ENCODE data around the gene LIMS2.

Gene LIMS2

GRCh38 chr2:127659408-127660290, 15.7 kb downstream of the LIMS2 start:
- ATAC-seq = no peak
- TF ChIP-seq OSR1 (CRISPR knock-in tag; IDR thresholded peaks at IDR 0.05) (no peak), PPARA (CRISPR knock-in tag; IDR thresholded peaks at IDR 0.05; ENCODE audit: borderline replicate concordance) (no peak), PATZ1 (CRISPR knock-in tag; IDR thresholded peaks at IDR 0.05; ENCODE audit: borderline replicate concordance) (no peak), SNAI2 (CRISPR knock-in tag; IDR thresholded peaks at IDR 0.05) (no peak), ZFP3 (CRISPR knock-in tag; IDR thresholded peaks at IDR 0.05) (no peak), ZNF70 (CRISPR knock-in tag; IDR thresholded peaks at IDR 0.05) (no peak), ZNF565 (CRISPR knock-in tag; conservative IDR thresholded peaks at IDR 0.05; ENCODE audit: low read depth) (no peak), TCF4 (CRISPR knock-in tag; IDR thresholded peaks at IDR 0.05; ENCODE audit: borderline replicate concordance) (no peak), ARNTL (CRISPR knock-in tag; IDR thresholded peaks at IDR 0.05; ENCODE audit: borderline replicate concordance, low read depth) (no peak)
- TF ChIP-seq, protein P1, sequence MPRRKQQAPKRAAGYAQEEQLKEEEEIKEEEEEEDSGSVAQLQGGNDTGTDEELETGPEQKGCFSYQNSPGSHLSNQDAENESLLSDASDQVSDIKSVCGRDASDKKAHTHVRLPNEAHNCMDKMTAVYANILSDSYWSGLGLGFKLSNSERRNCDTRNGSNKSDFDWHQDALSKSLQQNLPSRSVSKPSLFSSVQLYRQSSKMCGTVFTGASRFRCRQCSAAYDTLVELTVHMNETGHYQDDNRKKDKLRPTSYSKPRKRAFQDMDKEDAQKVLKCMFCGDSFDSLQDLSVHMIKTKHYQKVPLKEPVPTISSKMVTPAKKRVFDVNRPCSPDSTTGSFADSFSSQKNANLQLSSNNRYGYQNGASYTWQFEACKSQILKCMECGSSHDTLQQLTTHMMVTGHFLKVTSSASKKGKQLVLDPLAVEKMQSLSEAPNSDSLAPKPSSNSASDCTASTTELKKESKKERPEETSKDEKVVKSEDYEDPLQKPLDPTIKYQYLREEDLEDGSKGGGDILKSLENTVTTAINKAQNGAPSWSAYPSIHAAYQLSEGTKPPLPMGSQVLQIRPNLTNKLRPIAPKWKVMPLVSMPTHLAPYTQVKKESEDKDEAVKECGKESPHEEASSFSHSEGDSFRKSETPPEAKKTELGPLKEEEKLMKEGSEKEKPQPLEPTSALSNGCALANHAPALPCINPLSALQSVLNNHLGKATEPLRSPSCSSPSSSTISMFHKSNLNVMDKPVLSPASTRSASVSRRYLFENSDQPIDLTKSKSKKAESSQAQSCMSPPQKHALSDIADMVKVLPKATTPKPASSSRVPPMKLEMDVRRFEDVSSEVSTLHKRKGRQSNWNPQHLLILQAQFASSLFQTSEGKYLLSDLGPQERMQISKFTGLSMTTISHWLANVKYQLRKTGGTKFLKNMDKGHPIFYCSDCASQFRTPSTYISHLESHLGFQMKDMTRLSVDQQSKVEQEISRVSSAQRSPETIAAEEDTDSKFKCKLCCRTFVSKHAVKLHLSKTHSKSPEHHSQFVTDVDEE (CRISPR knock-in tag; IDR thresholded peaks at IDR 0.05) = no peak

DNA sequence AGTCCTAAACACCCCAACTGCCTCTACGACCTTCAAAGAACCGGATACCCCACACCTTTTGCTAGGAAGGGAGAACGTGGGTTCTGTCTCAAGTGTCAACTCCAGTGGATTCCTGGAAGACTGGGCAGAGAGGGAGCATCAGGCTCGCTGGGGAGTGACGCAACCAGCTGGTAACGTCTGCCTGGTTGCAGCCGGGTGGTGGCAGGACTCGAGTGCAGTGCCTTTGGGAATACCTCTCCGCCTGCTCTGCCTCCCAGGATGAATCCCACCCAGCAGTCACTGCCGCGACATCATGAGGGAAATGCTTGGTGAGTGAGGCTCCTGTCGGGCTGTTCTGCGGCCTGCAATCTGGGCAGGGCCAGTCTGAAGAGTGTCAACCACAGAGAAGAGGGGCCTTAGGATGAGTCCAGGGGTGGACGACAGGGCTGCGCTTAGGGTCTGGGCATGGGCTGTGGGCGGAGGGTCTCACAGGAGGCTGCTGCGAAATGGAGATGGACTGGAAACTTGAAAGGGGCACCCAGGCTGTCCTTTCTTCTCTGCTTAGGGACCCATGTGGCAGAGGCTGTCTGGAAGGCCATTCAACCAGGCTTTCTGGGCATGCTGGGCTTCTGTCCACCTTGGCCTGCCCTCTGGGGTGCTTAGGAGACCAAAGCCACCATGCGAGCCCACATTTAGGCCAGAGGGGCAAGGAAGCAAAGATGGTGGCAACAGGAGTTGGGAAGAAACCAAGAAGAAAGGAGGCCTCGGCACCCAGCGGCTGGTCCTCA, 16.5 kb downstream of the LIMS2 start:
- ATAC-seq = no peak
- TF ChIP-seq ZFP3 (CRISPR knock-in tag; IDR thresholded peaks at IDR 0.05) (no peak), BACH2 (CRISPR knock-in tag; IDR thresholded peaks at IDR 0.05; ENCODE audit: borderline replicate concordance) (no peak), ZNF70 (CRISPR knock-in tag; IDR thresholded peaks at IDR 0.05) (no peak), ZC3H10 (CRISPR knock-in tag; IDR thresholded peaks at IDR 0.05) (no peak), RARB (CRISPR knock-in tag; IDR thresholded peaks at IDR 0.05) (no peak), PPARA (CRISPR knock-in tag; IDR thresholded peaks at IDR 0.05; ENCODE audit: borderline replicate concordance) (no peak), CSRNP3 (CRISPR knock-in tag; IDR thresholded peaks at IDR 0.05) (no peak), PATZ1 (CRISPR knock-in tag; IDR thresholded peaks at IDR 0.05; ENCODE audit: borderline replicate concordance) (no peak), SNAI2 (CRISPR knock-in tag; IDR thresholded peaks at IDR 0.05) (no peak), OSR1 (CRISPR knock-in tag; IDR thresholded peaks at IDR 0.05) (no peak), ZFP30 (CRISPR knock-in tag; IDR thresholded peaks at IDR 0.05) (no peak), ZNF565 (CRISPR knock-in tag; conservative IDR thresholded peaks at IDR 0.05; ENCODE audit: low read depth) (no peak)
- TF ChIP-seq, protein P1 (CRISPR knock-in tag; IDR thresholded peaks at IDR 0.05) = no peak
